LNCAP (cell line): Measurements from ENCODE around the gene MPPED2.

ENCODE experiments used
- CTCF ChIP-seq: fragments of 450-650 bp; IDR thresholded peaks from 2 replicates; pipeline ENCODE4 v1.5.1; 2017; ENCODE audit warnings: mild to moderate bottlenecking

The MPPED2 gene

DNA sequence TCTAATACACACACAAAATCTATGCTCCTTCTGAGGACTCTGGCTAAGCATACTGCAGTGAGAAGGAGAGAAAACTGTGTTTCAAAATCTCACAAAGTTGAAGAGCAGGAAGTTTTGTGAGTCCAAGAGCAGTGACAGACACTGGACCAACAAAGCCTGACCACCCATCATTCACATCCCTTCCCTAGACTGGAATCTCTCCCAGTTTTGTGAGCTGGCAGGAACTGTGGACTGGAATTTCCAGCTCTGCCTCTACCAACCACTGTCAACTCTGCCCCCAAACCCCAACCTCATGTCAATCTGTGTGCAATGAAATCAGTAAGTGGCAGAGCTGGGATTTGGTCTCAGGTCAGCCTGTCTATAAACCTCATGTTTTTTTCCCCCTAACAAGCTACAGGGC is 150.7 kb downstream of the MPPED2 start:
- no peak for TF ChIP-seq CTCF

- TF ChIP-seq CTCF: no peak
Observed at GRCh38 chr11:30434901-30435300, 151.3 kb downstream of the MPPED2 start.

DNA sequence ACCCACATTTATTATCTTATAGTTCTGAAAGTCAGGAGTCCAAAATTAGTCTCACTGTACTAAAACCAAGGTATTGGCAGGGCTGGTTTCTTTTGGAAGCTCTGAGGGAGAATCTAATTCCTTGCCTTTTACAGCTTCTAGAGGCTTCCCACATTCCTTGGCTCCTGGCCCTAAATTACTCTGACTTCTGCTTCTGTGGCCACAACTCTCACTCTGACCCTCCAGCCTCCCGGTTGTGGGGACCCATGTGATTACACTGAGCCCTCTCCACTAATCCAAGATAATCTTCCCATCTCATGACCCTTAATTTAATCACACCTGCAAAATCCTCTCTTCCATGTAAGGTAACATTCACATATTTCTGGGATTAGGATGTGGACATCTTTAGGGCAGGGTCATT is 152.3 kb downstream of the MPPED2 start:
- TF ChIP-seq CTCF: no peak

DNA sequence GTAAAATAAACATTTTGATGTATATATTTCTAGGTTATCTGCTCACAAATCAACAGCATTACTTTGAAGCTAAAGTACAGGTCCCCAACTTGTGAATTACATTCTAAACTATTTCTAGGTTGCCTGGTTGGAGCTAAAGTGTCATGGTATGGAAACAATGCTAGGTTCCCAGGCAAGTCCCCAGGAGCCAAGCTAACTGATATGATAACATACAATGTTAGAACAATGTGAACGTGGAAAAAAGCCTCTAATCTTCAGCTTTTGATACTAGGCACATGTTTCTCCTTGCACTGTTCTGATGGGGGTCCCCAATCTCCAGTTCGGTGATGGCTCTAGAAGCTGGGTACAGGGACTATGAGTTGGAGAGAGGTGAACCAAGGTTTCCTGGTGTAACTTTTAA is 153.4 kb downstream of the MPPED2 start:
- TF ChIP-seq CTCF: no peak

DNA sequence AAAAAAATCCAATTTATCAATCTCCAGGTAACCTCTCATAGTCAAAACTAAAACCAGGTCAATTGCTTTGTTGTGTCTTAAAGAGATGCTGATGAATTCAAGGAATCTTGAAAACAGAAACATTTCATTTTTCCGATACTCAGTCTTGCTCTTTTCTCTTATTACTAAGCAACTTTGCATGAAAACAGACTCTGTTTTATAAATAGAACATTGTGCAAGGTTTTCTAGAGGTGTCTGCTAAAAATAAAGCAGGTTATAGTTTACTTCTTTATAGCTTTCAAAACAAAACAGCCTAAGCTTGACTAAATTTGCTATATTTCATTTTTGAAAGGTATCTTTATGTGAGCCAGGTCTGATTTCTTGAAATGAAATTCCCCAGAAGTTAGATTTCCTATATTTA is 154.0 kb downstream of the MPPED2 start:
- TF ChIP-seq CTCF: no peak

DNA sequence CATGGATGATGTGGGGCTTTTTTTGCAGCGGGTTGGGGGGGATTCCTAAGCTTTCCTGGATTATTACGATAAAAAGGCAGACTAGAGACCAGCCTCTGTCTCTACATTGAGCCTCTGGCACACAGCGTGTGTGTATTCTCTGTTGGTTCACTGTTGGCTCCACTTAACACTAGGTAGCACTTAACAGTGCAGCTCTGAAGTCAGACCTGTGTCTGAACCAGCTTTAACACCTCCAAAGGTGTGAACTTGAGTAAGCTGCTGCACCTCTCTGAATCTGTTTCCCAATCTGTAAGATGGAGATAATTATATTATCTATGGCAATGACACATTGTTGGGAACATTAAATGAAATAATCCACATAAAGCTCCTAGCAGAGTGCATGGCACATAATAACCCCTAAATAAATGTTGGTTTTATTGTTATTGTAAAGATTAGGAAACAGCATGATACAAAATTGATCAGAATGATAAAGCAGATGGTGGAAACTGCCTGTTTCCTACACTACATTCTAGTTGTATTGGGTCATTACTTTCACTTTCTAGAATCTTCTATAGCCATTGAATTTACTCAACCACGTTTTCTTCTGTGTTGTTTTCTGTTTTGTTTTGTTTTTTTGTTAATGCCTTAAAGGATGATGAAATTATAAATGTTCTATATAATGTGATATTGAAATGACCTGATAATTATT is 154.9 kb downstream of the MPPED2 start:
- TF ChIP-seq CTCF: no peak

DNA sequence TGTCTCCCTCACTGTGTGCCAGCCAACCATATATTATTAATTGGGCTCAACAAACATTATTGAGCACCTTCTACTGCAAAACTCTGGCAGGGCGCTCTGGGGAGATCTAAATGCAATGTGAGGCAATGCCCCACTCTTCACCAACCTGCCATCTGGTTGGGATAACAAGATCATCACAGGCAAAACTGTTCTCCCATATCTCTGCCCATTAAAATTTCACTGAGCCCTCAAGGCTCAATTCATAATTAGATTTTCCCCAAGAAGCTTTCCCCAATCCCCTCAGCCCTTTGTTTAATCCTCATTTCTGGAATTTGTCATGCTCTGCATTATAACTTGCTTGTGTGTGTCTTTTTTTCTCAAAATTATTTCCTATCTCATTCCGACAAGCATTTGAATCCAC is 156.6 kb downstream of the MPPED2 start:
- no peak for TF ChIP-seq CTCF

DNA sequence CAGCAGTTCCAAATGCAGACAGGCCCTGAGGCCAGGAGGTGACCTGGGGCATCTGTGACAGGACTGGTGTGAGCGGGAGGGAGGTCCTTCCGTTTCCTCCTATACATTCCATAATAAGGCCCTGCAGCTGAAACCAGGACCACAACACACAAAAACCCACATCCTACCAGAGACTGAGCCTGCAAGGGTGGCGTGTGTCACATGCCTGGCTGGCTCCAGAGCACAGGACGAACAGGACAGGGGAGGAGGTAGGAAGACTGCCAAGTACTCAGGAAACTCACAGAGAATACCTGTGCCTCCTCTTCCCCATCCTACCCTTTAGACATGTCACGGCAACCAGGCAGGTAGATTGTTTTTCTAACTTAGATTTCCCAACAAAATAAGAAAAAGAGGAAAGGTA is 159.4 kb downstream of the MPPED2 start:
- TF ChIP-seq CTCF: no peak
